Heart left ventricle (tissue), 16 donors: ENCODE results near the gene ENTPD1. TPM values are rescaled to one million over a fixed set of nuclear protein-coding genes. Genes with fewer than 3 reads are reported as not detected.
"Not testable (repeated sequence)": the region's sequence is repeated elsewhere in the genome, so short reads cannot be mapped to it uniquely, and the experiment has no call there.

Experiments
- ATAC-seq, 4 donors: fragments of 200-7000 bp; cut with Tn5 transposase; one replicate each; pipeline ENCODE4 v1.9.1; 2020 to 2022; ENCODE audit warnings: moderate library complexity in 4 of 4, mild to moderate bottlenecking in 3 of 4, moderate number of reproducible peaks in 1 of 4
- DNase-seq, 5 donors: peaks; one replicate each; pipeline ENCODE4 v3.0.0-alpha.2; 2020
- H3K27ac ChIP-seq, 12 donors: fragments of 200-600 bp; sonication (generic) in 4 of 12; one replicate each; pipeline versions ENCODE4 v1.5.0 to v1.8.0; 2016 to 2022; ENCODE audit warnings: mild to moderate bottlenecking in 2 of 12
- H3K27me3 ChIP-seq, 9 donors: fragments of 200-600 bp; sonication (generic) in 2 of 9; one replicate each; pipeline versions ENCODE4 v1.5.1 to v1.8.0; 2016 to 2022; ENCODE audit warnings: mild to moderate bottlenecking in 3 of 9
- H3K36me3 ChIP-seq, 9 donors: fragments of 200-600 bp; sonication (generic) in 2 of 9; one replicate each; pipeline versions ENCODE4 v1.5.0 to v1.8.0; 2018 to 2022; ENCODE audit warnings: mild to moderate bottlenecking in 2 of 9
- H3K4me1 ChIP-seq, 12 donors: fragments of 200-600 bp; sonication (generic) in 4 of 12; one replicate each; pipeline versions ENCODE4 v1.5.0 to v1.8.0; 2016 to 2022; ENCODE audit warnings: mild to moderate bottlenecking in 3 of 12
- H3K4me3 ChIP-seq, 12 donors: fragments of 200-600 bp; sonication (generic) in 4 of 12; one replicate each; pipeline versions ENCODE4 v1.5.0 to v1.8.0; 2017 to 2022; ENCODE audit warnings: mild to moderate bottlenecking in 9 of 12, moderate library complexity in 4 of 12
- H3K9me3 ChIP-seq, 12 donors: fragments of 200-600 bp; sonication (generic) in 4 of 12; one replicate each; pipeline versions ENCODE4 v1.5.0 to v1.8.0; 2016 to 2022; ENCODE audit warnings: mild to moderate bottlenecking in 1 of 12
- POLR2A ChIP-seq, 2 donors: fragments of 450-650 bp; IDR thresholded peaks; one replicate each; pipeline ENCODE4 v1.6.1; 2017; ENCODE audit warnings: antibody characterized with exemption in 2 of 2, mild to moderate bottlenecking in 2 of 2, moderate library complexity in 2 of 2
- WGBS, 4 donors: extraction: QIAGEN DNeasy Blood & Tissue Kit in 2 of 4; methylation state at CpG; one replicate each; pipeline versions ENCODE4 v1.1.5 to v1.1.7; 2013 to 2018; 5-methylcytosine and 5-hydroxymethylcytosine counted together
- intact Hi-C, 10 donors: fragments of 100-400 bp; cut with DNase I; formaldehyde crosslinking; loops; one replicate each; pipeline versions ENCODE4 v1.11.1 to v1.14.2; 2022
- polyA plus RNA-seq, 2 donors: library from polyadenylated mRNA; stranded (reverse); fragments of 200-250 nt; gene quantifications; one replicate each; pipeline ENCODE4 v1.2.3, GENCODE V29; 2013
- total RNA-seq, 9 donors: library from RNA; depleted of rRNA in 2 of 9; stranded (reverse); fragments of >200 nt in 2 of 9; fragmentation: NEBNext Ultra II Directional in 3 of 9; extraction: Animal tissue kit (Norgen Biotek cat#: 25700) in 3 of 9; gene quantifications; one replicate each; pipeline versions ENCODE4 v1.1.0 to v1.2.4, GENCODE V29; 2016 to 2023
- TF ChIP-seq, protein P1 (sequence below), 12 donors: fragments of 200-600 bp; sonication (generic) in 4 of 12; IDR thresholded peaks; one replicate each; pipeline versions ENCODE4 v1.5.0 to v1.8.0; 2018 to 2022; ENCODE audit warnings: antibody characterized with exemption in 12 of 12, mild to moderate bottlenecking in 5 of 12
- donor health status: ischemic (EF 13 %, LVEDD 7.1; RV severe dilation, severe dysfunction).
- donor health status: healthy with polysubstance abuse.
- donor health status: DM: no; HTN: yes; CAD: no.
- donor health status: DM: no; HTN: no; CAD: no.
- donor health status: ischemic (EF 25% LVEDD 6.9; RV normal size, moderate dysfunction).
- donor health status: ischemic (EF 25% LVEDD 5.7; RV mildly dilated, moderate dysfunction).
- donor health status: healthy.
- donor health status: DM: yes; HTN: yes; CAD: no.
- donor health status: ischemic (EF 35%, LVEDD 5.7; RV mildly dilated, moderate dysfunction).
- donor health status: nonischemic (EF 11% LVEDD 7.7; RV severe dilation, severe dysfunction).
- donor health status: DM: yes; HTN: yes; CAD: no.
- donor health status: PGD.
- donor health status: ischemic (EF 29% LVEDD 5.4; RV normal size, mild dysfunction).
- donor health status: nonischemic (EF 23%, LVEDD 6.1; RV moderate dilation, normal function).

Gene ENTPD1
- total and polyA plus RNA-seq, 11 donors = 3.3 to 23.2 (median 7.6) TPM

DNA sequence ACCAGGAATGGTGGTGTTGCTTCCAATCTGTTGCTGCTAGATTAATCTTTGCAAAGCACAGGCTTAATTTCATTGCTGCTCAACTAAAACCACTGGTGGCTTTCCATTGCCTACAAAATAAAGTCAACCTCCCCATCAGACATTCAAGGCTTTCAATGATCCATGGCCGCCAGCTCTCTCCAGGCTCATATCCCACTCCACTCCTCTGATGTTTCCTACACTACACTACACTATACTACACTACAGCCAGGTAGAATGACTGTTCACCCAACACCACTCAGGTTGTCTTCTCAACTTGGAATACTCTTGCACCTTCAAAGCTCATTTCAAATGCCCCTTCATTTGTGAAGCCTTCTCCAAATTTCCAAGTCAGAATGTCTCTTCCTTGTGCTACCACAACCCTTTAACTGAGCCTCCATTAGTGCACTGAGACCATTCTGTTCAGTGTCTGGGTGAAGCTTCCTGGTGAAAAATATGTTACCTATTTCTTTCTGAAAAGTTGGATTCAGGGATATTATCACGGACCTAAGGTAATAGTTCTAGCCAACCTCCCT is 116.3 kb downstream of the ENTPD1 start:
- intact Hi-C loops = no loop called here
- peaks cover 0 to 75% (median 64%) of the 10 kb centered on the region in 9 donors for H3K36me3 ChIP-seq
- ATAC-seq (no peak), DNase-seq (no peak)
- no peak overlapping the region for H3K4me3 ChIP-seq
- WGBS, 4 donors = 44 to 97% (median 85%) methylated on average over 2 of the region's 2 CpGs
- H3K9me3 ChIP-seq = no peaks in the 10 kb centered on the region
- no peak overlapping the region for H3K27ac ChIP-seq
- H3K4me1 ChIP-seq = no peaks in the 10 kb centered on the region
- H3K27me3 ChIP-seq = no peaks in the 10 kb centered on the region
- TF ChIP-seq, protein P1, sequence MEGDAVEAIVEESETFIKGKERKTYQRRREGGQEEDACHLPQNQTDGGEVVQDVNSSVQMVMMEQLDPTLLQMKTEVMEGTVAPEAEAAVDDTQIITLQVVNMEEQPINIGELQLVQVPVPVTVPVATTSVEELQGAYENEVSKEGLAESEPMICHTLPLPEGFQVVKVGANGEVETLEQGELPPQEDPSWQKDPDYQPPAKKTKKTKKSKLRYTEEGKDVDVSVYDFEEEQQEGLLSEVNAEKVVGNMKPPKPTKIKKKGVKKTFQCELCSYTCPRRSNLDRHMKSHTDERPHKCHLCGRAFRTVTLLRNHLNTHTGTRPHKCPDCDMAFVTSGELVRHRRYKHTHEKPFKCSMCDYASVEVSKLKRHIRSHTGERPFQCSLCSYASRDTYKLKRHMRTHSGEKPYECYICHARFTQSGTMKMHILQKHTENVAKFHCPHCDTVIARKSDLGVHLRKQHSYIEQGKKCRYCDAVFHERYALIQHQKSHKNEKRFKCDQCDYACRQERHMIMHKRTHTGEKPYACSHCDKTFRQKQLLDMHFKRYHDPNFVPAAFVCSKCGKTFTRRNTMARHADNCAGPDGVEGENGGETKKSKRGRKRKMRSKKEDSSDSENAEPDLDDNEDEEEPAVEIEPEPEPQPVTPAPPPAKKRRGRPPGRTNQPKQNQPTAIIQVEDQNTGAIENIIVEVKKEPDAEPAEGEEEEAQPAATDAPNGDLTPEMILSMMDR (IDR thresholded peaks at IDR 0.05) = no peak
- no peak for TF ChIP-seq POLR2A (IDR thresholded peaks at IDR 0.05)

DNA sequence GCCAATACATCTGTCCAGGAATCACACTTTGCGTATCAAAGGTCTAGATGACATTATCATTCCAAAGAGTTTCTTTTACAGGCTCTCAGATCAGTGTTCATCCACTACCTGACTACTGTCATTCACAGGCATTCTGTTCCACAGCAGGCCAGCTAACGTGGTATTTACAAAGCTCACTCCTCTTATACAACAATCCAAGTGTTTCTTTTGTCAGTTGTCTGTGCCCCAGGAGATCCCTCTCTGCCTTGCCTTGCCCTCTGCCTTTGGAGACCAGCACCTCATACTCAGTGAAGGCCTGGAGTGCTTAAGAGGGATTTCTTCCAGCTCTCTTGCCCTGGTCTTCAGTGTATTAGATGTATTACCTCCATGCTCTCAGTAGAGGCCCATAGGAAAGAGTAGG is 117.2 kb downstream of the ENTPD1 start:
- H3K27ac ChIP-seq = no peak overlapping the region
- no peaks in the 10 kb centered on the region for H3K4me1 ChIP-seq
- no peaks in the 10 kb centered on the region for H3K27me3 ChIP-seq
- WGBS, 4 donors = 93 to 99% (median 96%) methylated on average over 2 of the region's 2 CpGs
- intact Hi-C loops = no loop called here
- peaks cover 0 to 66% (median 56%) of the 10 kb centered on the region in 9 donors for H3K36me3 ChIP-seq
- ATAC-seq (no peak), DNase-seq (no peak)
- TF ChIP-seq POLR2A (IDR thresholded peaks at IDR 0.05) = no peak
- TF ChIP-seq, protein P1 (IDR thresholded peaks at IDR 0.05) = no peak
- H3K4me3 ChIP-seq = no peak overlapping the region
- no peaks in the 10 kb centered on the region for H3K9me3 ChIP-seq

DNA sequence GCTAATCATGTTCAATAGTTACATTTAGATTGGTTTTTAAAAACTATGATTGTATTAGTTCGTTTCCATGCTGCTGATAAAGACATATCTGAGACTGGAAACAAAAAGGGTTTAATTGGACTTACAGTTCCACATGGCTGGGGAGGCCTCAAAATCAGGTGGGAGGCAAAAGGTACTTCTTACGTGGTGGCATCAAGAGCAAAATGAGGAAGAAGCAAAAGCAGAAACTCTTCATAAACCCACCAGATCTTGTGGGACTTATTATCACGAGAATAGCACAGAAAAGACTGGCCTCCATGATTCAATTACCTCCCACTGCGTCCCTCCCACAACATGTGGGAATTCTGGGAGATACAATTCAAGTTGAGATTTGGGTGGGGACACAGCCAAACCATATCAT is 117.7 kb downstream of the ENTPD1 start:
- no peak for TF ChIP-seq POLR2A (IDR thresholded peaks at IDR 0.05)
- TF ChIP-seq, protein P1 (IDR thresholded peaks at IDR 0.05) = no peak
- Histone ChIP-seq H3K27ac (no peak overlapping the region), H3K36me3 (peaks cover 0 to 62% (median 52%) of the 10 kb centered on the region in 9 donors), H3K9me3 (no peaks in the 10 kb centered on the region), H3K4me1 (no peaks in the 10 kb centered on the region), H3K4me3 (no peak overlapping the region), H3K27me3 (no peaks in the 10 kb centered on the region)
- ATAC-seq (no peak), DNase-seq (no peak)
- WGBS, 4 donors = 95 to 98% (median 96%) methylated on average over 4 of the region's 4 CpGs
- intact Hi-C loops = no loop called here

DNA sequence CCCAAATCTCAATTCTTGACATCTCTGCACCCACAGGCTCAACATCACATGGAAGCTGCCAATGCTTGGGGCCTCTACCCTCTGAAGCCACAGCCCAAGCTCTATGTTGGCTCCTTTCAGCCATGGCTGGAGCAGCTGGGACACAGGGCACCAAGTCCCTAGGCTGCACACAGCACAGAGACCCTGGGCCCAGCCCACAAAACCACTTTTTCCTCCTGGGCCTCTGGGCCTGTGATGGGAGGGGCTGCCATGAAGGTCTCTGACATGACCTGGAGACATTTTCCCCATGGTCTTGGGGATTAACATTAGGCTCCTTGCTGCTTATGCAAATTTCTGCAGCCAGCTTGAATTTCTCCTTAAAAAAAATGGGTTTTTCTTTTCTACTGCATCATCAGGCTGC is 118.8 kb downstream of the ENTPD1 start:
- H3K4me3 ChIP-seq, H3K27ac ChIP-seq, H3K27me3 ChIP-seq, ATAC-seq, intact Hi-C loops, H3K9me3 ChIP-seq, DNase-seq, H3K4me1 ChIP-seq: not testable (repeated sequence)
- peaks cover 0 to 61% (median 50%) of the 10 kb centered on the region in 9 donors for H3K36me3 ChIP-seq

DNA sequence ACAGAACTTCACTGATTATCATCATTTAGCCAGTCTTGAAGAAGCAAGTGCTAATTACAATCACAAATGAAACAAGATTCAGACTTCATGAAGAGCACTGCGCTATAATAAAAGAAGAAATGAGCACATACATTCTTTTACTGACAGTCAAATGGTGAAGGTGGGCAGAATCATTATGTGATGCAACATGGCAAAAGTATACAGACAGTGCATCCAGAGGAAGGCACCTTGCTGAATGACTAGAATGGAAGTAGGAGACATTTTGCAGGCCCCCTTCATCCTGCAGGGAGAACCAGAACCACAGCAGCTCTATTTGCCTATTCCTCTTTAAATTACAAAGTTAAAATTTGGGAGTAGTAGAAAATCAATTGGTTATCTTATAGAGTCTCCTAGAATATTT is 120.8 kb downstream of the ENTPD1 start:
- TF ChIP-seq, protein P1 (IDR thresholded peaks at IDR 0.05) = no peak
- no peak for TF ChIP-seq POLR2A (IDR thresholded peaks at IDR 0.05)
- WGBS, 4 donors = 98 to 100% (median 99%) methylated on average over 1 of the region's 1 CpG
- ATAC-seq (no peak), DNase-seq (no peak)
- intact Hi-C loops = no loop called here
- peaks cover 0 to 44% (median 33%) of the 10 kb centered on the region in 9 donors for H3K36me3 ChIP-seq
- H3K4me1 ChIP-seq = peaks cover 0 to 9% (median 0%) of the 10 kb centered on the region in 12 donors
- no peaks in the 10 kb centered on the region for H3K9me3 ChIP-seq
- H3K4me3 ChIP-seq = no peak overlapping the region
- H3K27ac ChIP-seq = no peak overlapping the region
- H3K27me3 ChIP-seq = no peaks in the 10 kb centered on the region
